ENCODE data around the gene EVA1C. TPM values are rescaled to one million over a fixed set of nuclear protein-coding genes. Genes with fewer than 3 reads are reported as not detected.

Gene EVA1C
- total and polyA plus RNA-seq, 9 of the 15 experiments (the other 6 are each of a cell fraction or from before 2014, with no cell fraction given): 0.22 TPM; not detected in 8

DNA sequence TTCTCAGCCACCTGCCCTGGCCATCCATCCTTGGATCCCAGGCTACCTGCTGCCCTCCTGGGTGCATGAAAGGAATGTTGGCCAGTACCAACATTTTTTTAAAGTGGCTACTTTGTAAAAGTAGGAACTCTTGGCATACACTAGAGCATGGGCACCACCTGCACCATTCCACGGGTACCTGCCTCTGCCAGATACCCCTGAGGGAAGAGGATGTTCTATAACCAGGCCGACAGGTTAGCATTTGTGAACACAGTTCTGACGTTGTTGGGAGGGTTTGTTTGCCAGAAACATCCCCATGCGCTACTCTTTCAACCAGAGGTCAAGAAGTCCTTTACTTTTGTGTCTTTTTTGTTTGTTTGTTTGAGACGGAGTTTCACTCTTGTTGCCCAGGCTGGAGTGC lies 43.0 kb downstream of the EVA1C start (continued):
- TF ChIP-seq, protein P1, sequence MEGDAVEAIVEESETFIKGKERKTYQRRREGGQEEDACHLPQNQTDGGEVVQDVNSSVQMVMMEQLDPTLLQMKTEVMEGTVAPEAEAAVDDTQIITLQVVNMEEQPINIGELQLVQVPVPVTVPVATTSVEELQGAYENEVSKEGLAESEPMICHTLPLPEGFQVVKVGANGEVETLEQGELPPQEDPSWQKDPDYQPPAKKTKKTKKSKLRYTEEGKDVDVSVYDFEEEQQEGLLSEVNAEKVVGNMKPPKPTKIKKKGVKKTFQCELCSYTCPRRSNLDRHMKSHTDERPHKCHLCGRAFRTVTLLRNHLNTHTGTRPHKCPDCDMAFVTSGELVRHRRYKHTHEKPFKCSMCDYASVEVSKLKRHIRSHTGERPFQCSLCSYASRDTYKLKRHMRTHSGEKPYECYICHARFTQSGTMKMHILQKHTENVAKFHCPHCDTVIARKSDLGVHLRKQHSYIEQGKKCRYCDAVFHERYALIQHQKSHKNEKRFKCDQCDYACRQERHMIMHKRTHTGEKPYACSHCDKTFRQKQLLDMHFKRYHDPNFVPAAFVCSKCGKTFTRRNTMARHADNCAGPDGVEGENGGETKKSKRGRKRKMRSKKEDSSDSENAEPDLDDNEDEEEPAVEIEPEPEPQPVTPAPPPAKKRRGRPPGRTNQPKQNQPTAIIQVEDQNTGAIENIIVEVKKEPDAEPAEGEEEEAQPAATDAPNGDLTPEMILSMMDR (IDR thresholded peaks at IDR 0.05 in 2 of 3, conservative IDR thresholded peaks at IDR 0.05 in 1 of 3; ENCODE audit: insufficient read depth in 2 of 3, low read depth in 1 of 3, low read length in 3 of 3): no peak

DNA sequence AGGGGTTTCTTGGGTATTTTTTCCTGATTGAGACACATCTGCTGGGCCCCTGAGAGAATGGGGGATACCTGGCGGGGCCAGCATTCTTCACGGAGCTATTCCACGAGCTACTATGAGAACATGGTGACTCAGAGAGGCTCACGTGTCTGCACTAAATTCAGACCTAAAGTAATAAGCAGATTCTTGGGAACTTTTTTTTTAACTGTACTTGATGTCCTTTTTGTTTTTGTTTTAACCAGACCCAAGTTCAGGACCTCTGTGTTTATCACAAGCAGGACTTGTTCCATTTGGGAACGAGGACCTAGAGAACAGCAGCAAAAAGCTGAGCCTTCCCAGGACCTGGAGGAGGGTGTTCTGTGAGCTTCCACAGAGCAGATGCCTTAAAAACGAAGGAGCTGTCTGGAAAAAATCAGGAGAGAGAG lies 44.0 kb downstream of the EVA1C start:
- POLR2A ChIA-PET: interaction anchor here (1.2 kb wide), 1 partner anchor 11 kb away, joined by 3 read pairs; no protein-coding TSS in a partner anchor

More for the DNA sequence above, 44.0 kb downstream of the EVA1C start:
- no peak overlapping the region for H3K9ac ChIP-seq (ENCODE audit: insufficient read depth in 1 of 2, low read depth in 2 of 2, low read length in 2 of 2)
- no peaks in the 10 kb centered on the region; the same call in 1 of the 2 replicates for H4K20me1 ChIP-seq (replicated peaks; ENCODE audit: control insufficient read depth, insufficient read depth, low read length)
- H3K4me1 ChIP-seq (replicated peaks in 1 of 2; ENCODE audit: control insufficient read depth in 2 of 2, insufficient read depth in 2 of 2, low read length in 2 of 2): no peaks in the 10 kb centered on the region; a peak in 1 of 5 replicates
- no peak overlapping the region for H2AFZ ChIP-seq (ENCODE audit: low read depth, low read length)
- intact Hi-C loops (cut with micrococcal nuclease): no loop called here
- no peak overlapping the region for H3K4me2 ChIP-seq (ENCODE audit: insufficient read depth, low read length)
- H3K9me1 ChIP-seq (ENCODE audit: control insufficient read depth, insufficient read depth, low read length): no peaks in the 10 kb centered on the region
- DNase-seq (ENCODE audit: extremely low read depth in 1 of 4, low spot score in 3 of 4): no peak
- 0% methylated on average over 6 of the region's 6 CpGs for whole genome bisulfite sequencing (ENCODE audit: insufficient coverage, low coverage, missing lambda C conversion rate)
- TF ChIP-seq ETV6 (IDR thresholded peaks at IDR 0.05; ENCODE audit: borderline replicate concordance in 1 of 2, low read depth in 2 of 2, low read length in 1 of 2) (no peak), ETV6 (CRISPR knock-in tag; IDR thresholded peaks at IDR 0.05; ENCODE audit: borderline replicate concordance) (no peak), JUNB (CRISPR knock-in tag; conservative IDR thresholded peaks at IDR 0.05) (no peak), RFX5 (IDR thresholded peaks at IDR 0.05; ENCODE audit: low read depth, low read length) (no peak), SREBF2 (CRISPR knock-in tag; IDR thresholded peaks at IDR 0.05) (no peak), IRF2 (CRISPR knock-in tag; IDR thresholded peaks at IDR 0.05) (no peak), CHCHD3 (CRISPR knock-in tag; IDR thresholded peaks at IDR 0.05) (no peak), CHD1 (IDR thresholded peaks at IDR 0.05; ENCODE audit: low read length) (no peak), EP300 (IDR thresholded peaks at IDR 0.05; ENCODE audit: low read length) (no peak), IFI16 (CRISPR knock-in tag; IDR thresholded peaks at IDR 0.05) (no peak), BHLHE40 (IDR thresholded peaks at IDR 0.05; ENCODE audit: low read length) (no peak)
- TF ChIP-seq, protein P2, sequence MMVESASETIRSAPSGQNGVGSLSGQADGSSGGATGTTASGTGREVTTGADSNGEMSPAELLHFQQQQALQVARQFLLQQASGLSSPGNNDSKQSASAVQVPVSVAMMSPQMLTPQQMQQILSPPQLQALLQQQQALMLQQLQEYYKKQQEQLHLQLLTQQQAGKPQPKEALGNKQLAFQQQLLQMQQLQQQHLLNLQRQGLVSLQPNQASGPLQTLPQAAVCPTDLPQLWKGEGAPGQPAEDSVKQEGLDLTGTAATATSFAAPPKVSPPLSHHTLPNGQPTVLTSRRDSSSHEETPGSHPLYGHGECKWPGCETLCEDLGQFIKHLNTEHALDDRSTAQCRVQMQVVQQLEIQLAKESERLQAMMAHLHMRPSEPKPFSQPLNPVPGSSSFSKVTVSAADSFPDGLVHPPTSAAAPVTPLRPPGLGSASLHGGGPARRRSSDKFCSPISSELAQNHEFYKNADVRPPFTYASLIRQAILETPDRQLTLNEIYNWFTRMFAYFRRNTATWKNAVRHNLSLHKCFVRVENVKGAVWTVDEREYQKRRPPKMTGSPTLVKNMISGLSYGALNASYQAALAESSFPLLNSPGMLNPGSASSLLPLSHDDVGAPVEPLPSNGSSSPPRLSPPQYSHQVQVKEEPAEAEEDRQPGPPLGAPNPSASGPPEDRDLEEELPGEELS (CRISPR knock-in tag; IDR thresholded peaks at IDR 0.05; ENCODE audit: borderline replicate concordance): no peak
- TF ChIP-seq, protein P3, sequence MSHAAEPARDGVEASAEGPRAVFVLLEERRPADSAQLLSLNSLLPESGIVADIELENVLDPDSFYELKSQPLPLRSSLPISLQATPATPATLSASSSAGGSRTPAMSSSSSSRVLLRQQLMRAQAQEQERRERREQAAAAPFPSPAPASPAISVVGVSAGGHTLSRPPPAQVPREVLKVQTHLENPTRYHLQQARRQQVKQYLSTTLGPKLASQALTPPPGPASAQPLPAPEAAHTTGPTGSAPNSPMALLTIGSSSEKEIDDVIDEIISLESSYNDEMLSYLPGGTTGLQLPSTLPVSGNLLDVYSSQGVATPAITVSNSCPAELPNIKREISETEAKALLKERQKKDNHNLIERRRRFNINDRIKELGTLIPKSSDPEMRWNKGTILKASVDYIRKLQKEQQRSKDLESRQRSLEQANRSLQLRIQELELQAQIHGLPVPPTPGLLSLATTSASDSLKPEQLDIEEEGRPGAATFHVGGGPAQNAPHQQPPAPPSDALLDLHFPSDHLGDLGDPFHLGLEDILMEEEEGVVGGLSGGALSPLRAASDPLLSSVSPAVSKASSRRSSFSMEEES (CRISPR knock-in tag; IDR thresholded peaks at IDR 0.05): no peak
- peaks cover 52 to 82% of the 10 kb centered on the region in 2 experiments for H3K27me3 ChIP-seq (ENCODE audit: control insufficient read depth in 2 of 2, insufficient read depth in 2 of 2, low read length in 2 of 2)
- no TSS peak for BruUV-seq (replicated peaks)
- no peaks in the 10 kb centered on the region for H3K79me2 ChIP-seq (ENCODE audit: control insufficient read depth, insufficient read depth, low read length)
- no peak for ATAC-seq
- in situ Hi-C loops (cut with MboI): no loop called here
- FAIRE-seq: no peak
- H3K27ac ChIP-seq (ENCODE audit: extremely low read depth, low read depth, low read length): no peak overlapping the region
- CTCF ChIA-PET (ENCODE audit: low intra/inter-chr PET ratio): no interaction called here
- no peaks in the 10 kb centered on the region for H3K36me3 ChIP-seq (ENCODE audit: control insufficient read depth, insufficient read depth, low read length)
- no peaks in the 10 kb centered on the region for H3K9me3 ChIP-seq (replicated peaks; ENCODE audit: control insufficient read depth, insufficient read depth, low read depth, low read length)
- no peak overlapping the region for H3K4me3 ChIP-seq
